Stimulated activated CD4-positive, alpha-beta T cell treated with anti-CD3 and anti-CD28 coated beads, Interleukin-2, amount 100 ng/mL, for 24 hours (primary cell): ENCODE data around the gene TCEAL8.
"Not testable (repeated sequence)": the region's sequence is repeated elsewhere in the genome, so short reads cannot be mapped to it uniquely, and the experiment has no call there.

Source experiments
- DNase-seq, 2 donors: peaks; one replicate each; pipeline ENCODE4 v3.0.0-alpha.2; 2020

The TCEAL8 gene, protein sequence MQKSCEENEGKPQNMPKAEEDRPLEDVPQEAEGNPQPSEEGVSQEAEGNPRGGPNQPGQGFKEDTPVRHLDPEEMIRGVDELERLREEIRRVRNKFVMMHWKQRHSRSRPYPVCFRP

DNA sequence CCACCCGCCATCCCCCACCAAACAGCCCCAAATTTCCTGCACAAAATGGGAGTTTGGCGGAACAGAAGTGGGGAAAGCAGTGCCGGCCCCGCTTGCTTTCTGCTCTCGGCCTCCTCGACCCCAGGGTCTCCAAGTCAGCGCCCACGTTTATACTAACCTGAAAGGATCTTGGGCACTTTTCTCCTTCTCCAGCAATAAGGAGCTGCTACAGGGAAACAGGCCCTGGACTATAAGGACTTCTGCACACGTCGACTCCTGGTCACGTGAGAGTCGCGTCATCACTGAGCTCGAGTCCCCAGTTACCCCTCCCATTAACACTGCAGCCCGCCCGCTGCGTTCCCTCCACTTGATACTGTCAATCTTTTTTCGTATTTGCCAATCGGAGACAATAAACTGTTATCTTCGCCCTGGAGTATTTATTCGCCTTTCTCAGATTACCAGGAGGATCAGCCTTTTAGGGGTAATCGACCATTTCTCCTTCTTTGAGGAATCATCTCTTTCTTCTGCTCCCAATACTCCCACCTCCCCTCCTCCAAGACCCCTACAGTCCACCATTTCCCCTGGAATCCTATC lies at the start of gene TCEAL8:
Gene TCEAL8, minus strand, starts transcription at position 235 of the 573 bp plus-strand sequence. CDS start 1,176 bp downstream, outside the sequence.
- peak; percentile 66 to 67 for DNase-seq

DNA sequence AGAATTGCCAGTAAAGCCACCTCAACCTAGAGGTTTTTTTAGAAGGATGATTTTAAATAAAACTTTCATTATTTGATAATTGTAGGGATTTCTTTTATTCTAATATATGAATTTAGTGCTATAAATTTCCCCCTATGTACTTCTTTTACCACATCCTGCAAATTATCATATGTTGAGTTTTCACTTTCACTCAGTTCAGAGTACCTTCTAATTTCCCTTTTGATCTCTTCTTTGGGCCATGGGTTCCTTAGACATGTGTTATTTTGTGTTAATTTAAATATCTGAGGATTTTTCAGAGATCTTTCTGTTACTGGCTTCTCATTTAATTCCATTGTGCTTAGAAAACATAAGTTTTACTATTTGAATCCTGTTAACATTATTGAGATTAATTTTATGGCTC lies 49.8 kb upstream of the TCEAL8 start:
- DNase-seq, result no peak

DNA sequence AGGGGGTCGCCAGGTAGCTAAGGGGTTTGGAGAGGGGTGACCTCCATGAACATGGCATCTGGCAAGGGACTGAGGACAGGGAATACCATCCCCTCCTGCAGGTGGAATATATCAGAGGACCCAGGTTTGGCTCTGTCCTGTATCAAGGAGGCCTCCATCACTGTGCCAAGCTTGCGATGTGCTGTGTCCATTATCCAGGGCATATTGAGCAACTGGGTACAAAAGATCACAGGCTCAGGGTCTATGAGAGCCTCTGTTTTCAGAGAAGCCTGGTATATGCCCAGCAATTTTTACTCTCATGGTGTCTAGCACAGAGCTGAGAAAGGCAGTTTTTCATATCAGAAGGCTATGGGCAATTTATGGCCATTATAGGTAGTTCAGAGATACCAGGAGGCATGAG lies 38.2 kb upstream of the TCEAL8 start:
- DNase-seq, result no peak

DNA sequence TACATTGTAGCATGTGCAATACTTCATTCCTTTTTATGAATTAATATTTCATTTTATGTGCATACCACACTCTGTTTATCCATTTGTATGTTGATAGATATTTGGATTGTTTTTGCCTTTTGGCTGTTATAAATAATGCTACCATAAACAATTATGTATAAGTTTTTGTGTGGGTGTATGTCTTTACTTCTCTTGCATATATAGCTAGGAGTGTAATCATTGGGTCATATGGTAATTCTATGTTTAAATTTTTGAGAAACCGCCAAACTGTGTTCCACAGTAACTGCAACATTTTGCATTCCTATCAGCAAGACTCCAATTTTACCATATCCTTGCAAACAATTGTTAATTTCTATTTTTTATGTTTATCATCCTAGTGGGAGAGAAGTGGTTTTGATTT lies 24.7 kb upstream of the TCEAL8 start:
- no peak for DNase-seq

DNA sequence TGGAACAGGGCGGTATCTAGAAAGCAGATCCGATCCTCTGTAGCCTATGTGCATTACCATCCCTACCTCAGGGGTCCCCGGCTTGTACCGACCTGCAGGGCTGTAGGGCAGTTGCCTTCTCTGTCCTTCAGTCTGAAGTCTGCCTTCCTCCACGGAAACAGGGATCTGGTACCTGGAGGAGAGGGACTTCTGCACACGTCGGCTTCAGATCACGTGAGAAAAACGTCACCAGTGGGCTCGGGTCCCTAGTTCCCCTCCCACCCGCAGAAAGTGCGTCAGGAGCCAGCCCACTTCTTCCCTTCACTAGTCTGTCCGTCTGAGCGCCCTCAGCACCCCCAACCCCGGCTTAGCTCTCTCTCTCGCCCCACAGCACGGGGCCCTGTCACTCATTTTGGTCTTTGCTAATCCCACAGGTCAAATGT lies 21.6 kb upstream of the TCEAL8 start, which contains the start of gene TCEAL5:
Gene TCEAL5, minus strand, starts transcription at position 170 of the 422 bp plus-strand sequence. CDS start 2,187 bp downstream, outside the sequence.
- no peak for DNase-seq

DNA sequence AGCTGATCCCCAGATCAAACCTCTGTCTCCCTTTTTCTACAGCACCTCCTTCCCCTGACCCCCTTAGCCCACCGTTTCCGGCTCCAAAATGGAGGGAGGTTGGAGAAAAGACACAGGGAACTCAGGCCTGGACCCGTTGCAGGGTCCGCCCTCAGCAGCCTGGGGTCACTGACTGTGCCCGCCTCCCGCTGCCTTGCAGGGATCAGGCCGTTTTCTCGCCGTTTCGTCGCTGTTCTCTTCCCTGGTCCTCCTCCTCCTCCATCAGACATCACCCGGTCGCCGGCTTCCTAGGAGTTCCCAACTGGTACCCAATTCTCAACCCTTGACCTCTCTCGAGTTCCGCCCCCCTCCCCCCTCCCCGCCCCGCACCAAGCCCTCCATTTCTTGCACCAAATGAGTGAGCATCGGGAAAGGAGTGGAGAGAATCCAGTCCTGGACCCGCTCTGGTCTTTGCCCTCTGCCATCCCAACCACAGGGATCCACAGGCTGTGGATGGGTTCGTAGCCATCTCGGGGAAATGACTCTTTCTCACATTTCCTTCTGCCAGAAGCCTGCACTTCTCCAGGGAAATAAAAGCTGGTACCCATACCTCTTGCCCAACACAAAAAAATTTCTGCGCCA lies 21.1 kb upstream of the TCEAL8 start:
- DNase-seq, result no peak

DNA sequence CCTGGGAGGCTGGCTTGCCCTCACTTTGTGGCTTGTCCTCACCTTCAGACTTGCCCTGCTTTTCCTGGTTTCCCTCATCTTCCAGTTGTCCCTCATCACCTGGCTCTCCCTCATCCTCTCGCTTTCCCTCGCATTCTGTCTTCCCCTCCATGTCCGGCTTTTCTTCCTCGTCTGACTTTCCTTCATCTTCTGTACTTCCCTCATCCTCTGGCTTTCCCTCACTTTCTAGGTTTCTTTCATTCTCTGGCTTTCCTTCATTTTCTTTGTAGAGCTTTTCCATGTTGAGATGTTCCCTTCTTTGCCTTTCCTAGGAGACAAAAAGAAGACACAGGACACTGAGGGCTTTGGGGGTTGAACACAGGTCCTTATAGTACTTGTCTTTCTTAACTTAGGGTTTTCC lies 19.3 kb upstream of the TCEAL8 start:
- DNase-seq, result no peak

DNA sequence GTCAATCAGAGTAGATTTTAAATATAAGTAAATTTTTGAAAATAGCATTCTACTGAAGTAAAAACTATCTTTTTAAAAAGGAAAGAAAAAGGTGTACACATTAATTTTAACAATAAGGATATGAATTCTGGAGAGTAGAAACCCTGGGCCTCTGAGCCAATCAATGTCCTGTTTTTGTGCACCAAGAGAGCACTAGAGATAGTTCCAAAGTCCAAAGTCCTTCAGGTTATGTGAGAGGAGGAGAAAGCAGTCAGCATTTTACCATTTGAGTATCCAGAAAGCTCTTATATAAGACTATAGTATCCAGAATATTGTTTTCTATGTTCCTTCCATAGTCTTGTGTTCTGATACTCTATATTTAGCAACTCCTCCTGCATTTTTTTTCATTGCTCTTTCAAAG lies 3.3 kb upstream of the TCEAL8 start:
- DNase-seq, result no peak

DNA sequence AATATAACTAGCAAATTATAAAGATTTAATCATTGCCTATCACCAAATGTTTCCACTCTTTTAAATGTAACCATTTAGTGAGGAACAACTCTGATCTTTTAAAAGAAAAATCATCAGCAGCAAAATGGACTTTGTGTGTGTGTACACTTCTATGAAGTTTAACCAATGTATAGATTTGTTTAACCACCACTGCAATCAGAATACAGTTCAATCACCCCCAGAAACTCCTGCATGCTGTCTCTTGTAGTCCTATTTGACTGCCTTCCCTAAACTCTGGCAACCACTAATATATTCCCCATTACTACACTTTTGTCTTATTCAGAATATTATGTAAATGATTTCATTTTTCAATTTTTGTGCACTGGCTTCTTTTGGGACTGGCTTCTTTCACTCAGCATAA lies 1.7 kb upstream of the TCEAL8 start:
- no peak for DNase-seq

DNA sequence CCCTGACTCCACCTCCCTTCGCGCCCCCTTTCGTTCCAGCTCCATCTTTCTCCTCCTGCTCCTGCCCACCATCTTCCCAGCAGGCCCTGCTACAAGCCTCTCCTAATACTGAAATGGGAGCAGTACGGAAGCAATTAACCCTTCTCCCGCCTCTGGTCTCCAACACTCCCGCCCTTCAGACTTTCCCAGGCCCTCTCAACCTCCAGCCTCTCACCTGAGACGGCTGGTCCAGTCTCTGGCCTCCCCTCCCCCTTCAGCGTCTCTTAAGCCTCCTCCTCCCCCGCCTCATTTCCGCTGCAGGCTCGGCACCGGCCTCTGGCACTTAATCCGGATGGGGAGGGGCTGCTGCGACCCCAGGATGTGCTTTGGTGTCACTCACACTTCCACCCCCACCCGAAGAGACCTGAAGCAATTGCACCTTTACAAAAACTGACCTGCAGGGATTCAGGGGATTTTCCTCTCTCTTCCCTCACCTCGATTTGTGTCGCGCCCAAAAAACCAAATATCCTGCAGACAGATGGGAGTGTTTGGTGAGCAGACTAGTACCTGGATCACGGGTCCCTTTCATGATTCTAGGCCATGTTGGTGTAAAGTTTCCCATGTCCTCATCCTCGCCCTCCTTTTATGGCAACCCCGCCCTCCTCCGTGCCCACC lies 657 bp downstream of the TCEAL8 start:
- DNase-seq, result peak; percentile 33 to 56

DNA sequence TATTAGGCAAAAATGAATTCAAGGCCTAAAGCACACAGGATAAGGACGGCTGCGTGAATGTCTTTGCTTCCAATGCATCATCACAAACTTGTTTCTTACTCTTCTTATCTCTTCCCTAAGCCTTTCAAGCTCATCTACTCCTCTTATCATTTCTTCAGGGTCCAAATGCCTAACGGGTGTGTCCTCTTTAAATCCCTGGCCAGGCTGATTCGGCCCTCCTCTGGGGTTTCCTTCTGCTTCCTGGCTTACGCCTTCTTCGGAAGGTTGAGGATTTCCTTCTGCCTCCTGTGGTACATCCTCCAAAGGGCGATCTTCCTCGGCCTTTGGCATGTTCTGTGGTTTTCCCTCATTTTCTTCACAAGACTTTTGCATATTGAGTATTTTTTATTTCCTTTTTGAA lies 1.3 kb downstream of the TCEAL8 start:
- no peak for DNase-seq

DNA sequence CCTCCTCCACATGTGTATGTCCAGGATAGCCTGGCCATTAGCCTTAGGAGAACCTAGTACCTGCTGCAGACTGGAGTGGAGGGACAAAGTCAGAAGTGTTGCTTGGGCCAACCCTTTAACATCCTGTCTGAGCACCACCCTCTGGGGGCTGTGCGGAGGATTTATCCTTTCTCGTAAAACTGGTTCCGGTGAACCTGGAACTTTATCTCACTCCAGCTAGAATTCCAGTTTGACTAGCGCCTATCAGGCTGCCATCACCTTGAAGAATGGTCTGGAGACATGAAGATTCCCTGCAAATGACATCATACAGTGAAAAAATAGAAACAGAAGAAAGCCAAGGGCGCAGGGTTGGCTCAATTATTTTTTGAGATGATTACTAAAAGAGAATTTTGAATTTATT lies 4.0 kb downstream of the TCEAL8 start:
- DNase-seq, result no peak

DNA sequence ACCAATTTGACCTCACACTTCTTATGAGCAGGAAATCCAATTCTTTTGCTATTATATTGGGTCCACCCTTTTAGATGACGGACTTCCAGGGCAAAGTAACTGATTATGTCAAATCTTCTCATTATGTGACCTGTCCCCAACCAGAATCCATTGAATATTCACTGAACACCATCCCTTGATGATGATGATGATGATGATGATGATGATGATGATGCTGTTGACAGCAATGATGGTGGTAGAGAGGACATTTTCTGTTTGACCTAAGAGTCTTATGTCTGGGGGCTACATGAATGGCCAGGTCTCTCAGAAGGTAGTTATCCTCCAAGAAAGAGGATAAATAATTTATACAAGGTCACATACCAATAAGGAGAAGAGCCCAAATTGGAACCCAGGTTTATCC lies 5.2 kb downstream of the TCEAL8 start:
- DNase-seq, result no peak

DNA sequence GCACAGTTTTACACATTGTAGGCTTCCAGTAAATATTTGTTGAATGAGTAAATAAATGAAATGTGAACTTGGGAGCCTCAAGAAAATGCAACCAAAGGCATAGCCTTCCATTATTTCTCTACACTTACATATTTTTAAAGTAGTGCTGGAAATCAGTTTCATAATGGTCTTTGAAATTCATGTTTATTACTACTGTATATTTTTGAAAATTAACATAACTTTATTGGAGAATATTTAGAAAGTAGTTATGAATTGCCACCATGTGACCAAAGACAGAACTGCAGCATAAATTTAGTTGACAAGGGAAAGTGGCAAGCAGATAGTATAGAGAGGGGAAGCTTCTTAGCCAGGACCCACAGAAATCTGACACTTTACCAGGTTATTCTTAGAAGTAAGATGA lies 6.4 kb downstream of the TCEAL8 start:
- DNase-seq, result no peak

DNA sequence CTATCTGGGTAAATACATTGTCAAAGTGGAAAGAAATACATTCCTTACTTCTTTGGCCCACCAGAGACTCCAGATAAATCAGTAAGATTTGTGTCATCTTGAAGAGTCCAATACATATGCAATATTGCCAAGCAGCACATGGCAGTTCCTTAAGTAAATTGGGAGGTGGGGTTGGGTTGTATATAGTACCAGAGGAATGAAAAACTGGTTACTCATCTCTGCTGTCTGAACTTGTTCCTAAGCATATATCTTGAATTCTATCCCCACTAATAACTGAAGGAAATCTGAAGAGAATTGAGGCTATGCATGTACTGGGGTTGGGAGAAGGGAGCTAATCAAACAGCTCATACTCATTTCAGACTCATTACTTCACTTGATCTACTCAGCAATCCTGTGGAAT lies 14.8 kb downstream of the TCEAL8 start:
- no peak for DNase-seq

DNA sequence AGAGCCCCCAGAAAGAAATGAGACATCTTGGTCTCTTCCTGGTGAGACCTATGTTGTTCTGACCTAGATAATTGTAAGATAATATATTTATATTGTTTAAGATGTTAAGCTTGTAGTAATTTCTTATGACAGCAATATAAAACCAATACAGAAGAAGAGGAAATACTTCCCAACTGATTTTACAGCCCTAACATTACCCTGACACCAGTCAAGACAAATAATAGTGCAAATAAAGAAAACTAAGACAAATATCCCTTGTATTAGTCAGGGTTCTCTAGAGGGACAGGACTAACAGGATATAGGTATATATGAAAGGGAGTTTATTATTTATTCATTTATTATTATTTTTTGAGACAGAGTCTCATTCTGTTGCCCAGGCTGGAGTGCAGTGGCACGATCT lies 18.7 kb downstream of the TCEAL8 start:
- DNase-seq, result no peak

DNA sequence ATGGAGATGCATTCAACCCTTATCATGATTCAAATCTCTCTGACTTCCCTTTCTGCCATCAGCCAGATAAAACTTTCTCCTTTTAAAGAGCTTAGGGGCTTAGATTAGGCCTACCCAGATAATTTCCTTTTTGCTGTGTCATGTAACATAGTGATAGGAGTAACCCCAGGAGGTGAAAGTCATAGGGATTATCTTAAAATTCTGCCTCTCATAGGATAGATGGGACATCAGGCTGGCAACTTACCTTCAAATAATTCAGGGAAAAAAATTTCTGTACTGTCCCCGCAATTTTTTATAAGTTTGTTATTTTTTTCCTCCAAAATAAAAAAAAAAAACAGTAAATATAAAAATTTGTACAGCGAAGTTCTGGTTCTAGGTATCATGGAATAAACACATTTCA lies 19.3 kb downstream of the TCEAL8 start:
- DNase-seq, result not testable (repeated sequence)

DNA sequence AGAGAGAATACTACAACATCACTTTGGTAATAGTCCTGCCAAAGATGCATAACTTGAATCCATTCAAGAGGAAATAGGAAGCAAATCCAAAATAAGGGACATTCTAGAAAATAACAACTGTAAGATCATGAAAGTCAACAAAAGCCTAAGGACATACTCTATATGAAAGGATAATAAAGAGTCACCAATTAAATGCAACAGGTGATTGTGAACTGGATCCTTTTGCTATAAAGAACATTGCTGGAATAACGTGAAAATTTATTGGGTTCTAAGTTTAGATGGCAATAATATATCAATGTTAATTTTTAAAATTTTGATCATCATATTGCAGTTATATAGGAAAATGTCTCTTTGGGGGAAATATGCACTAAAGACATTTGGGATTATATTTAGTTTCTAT lies 20.1 kb downstream of the TCEAL8 start:
- DNase-seq, result no peak

DNA sequence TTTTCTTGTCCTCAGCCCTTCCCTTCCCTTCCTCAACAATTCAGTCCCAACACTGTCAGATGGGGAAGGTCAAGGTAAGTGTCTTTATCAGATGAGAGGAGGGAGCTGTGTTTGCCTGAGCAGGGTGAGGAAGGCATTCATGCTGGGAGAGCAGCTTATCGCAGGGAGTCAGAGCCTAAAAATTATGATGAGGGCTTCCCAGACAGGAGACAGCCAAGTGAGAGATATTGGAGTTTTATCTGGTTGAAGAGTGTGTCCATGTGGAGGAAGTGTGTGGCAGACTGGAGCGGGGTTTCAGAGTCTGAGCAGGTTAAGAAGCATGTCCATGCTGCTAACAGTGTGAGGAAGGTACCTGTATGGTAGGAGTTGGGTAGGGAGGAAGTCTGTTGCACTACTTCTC lies 21.7 kb downstream of the TCEAL8 start:
- no peak for DNase-seq

DNA sequence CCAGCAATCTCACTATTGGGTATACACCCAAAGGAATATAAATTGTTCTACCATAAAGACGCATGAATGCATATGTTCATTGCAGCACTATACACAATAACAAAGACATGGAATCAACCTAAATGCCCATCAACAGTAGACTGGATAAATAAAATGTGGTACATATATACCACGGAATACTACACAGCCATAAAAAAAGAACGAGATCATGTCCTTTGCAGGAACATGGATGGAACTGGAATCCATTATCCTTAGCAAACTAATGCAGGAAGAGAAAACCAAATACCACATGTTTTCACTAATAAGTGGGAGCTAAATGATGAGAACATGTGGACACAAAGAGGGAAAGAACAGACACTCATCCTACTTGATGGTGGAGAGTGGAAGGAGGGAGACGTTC lies 29.0 kb downstream of the TCEAL8 start:
- not testable (repeated sequence) for DNase-seq

DNA sequence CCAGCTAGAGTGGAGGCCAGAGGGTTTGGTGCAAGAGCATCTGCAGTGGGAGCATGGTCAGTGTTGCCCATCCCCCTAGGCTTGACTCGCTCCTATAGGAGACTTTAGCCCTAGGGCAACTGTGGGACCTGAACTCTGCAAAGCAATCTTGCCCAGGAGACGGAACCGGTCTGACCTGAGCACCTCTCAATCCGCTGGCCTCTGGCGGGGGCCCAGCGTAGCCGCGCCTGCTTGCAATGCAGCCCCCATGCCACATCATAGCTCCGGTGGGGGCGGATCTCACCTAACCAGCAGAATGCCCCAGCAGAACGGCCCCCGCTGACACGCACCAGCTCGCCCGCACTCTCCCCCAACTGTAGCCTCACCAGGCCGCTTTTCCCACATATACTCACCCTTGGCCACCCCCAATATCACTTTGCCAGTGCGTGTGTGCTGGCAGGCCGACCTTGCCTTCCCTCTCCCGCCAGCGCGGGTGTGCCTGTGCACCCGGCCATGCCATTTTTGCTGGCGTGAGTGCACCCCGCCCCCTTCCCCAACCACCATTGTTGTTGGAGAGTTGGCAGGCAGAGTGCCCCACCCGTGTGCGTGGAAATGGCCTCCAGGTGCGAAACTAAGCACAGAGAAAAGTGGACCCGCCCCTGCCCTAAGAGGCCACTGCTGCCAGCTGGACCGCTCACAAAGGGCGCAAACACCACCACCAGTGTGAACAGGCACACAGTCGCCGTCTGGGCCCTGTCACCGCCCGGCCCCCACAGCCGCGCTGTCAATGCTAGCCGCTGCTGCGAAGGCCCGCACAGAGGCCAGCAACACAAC lies 34.2 kb downstream of the TCEAL8 start:
- no peak for DNase-seq

DNA sequence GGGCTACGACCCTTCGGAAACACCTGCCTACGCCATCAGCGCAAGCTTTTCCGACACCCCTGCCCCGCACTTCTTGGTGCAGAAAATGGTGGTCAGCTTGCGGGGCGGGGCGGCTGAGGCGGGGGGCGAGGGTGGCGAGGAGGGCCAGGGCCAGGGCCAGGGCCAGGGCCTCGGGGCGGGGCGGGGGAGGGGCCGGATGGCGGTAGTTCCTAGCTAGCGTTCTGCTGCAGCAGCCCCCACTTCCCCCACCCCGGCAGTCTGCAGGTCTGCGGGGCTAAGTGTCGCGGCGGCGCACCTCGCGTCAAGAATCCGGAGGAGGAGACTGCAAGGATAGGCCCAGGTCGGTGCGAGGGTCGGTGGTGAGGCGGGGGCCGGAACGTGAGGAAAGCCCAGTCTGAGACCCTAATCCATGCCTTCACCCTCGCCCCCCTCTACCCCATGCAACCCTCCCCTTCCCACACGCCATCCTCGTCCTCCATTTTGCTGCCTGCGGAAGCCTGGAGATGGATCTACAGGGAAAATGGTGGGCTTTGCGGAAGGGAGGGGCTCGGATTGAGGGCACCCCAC lies 39.4 kb downstream of the TCEAL8 start:
- peak; percentile 14 to 20 for DNase-seq

DNA sequence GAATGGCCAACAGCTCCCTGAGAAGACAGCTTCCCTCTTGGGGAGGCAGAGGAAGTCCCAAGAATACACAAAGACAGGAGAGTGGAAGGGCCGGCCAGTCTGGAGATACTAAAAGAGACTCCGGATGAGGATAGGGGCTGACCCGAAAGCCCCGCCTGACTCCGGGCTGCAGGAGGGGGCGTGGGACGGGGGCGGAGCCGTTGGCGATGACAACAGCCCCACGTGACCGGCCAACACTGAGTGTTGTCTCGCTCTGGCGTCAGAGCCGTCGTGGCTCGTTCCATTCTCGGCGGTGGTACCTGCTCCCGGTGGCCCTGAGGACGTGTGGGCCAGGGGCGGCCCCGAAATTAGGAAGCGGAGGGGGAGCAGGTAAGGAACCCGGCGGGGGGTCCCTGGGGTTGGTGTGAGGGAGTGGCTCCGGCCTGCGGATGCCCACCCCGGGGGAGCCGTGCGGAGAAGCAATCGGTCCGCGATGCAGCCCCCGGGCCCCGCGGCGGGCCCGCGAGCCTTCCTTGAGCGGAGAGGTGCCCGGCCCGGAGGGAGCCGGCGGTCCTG lies 40.0 kb downstream of the TCEAL8 start, which contains the start of gene BEX4:
Gene BEX4, plus strand, starts transcription at position 239 of the 555 bp plus-strand sequence. CDS start 1,046 bp downstream, outside the sequence.
- peak; percentile 80 to 83 for DNase-seq
